HTERT RPE-1 (cell line): ENCODE results near the gene ARTN.

ENCODE experiments used
- in situ Hi-C: fragments of 300-500 bp; cut with MboI; formaldehyde crosslinking; loops from 4 replicates; pipeline ENCODE4 v1.14.3; 2020; ENCODE audit warnings: low sequenced_read_pairs

The ARTN gene

GRCh38 chr1:43921022-43921421 is 12.6 kb upstream of the ARTN start:
- in situ Hi-C loops: no loop called here

- in situ Hi-C loops: no loop called here
These were observed 9.1 kb upstream of the ARTN start for GRCh38 chr1:43924516-43924915.

GRCh38 chr1:43925846-43926245 is 7.8 kb upstream of the ARTN start:
- in situ Hi-C loops: no loop called here

GRCh38 chr1:43930168-43930948 is 3.2 kb upstream of the ARTN start:
- in situ Hi-C loops: no loop called here

- in situ Hi-C loops: no loop called here
These were observed 2.7 kb upstream of the ARTN start for GRCh38 chr1:43930949-43931275.

- in situ Hi-C loops: no loop called here
These were observed 1.6 kb upstream of the ARTN start for GRCh38 chr1:43931711-43932660.

GRCh38 chr1:43932786-43933385 is 715 bp upstream of the ARTN start:
- in situ Hi-C loops: no loop called here

- in situ Hi-C loops: no loop called here
These were observed 742 bp downstream of the ARTN start for GRCh38 chr1:43934101-43934985.

GRCh38 chr1:43934986-43935324 is 1.4 kb downstream of the ARTN start:
- in situ Hi-C loops: no loop called here

- in situ Hi-C loops: no loop called here
These were observed 2.3 kb downstream of the ARTN start for GRCh38 chr1:43935711-43936427.

GRCh38 chr1:43936431-43937151 is 3.0 kb downstream of the ARTN start:
- in situ Hi-C loops: no loop called here

- in situ Hi-C loops: no loop called here
These were observed 3.7 kb downstream of the ARTN start for GRCh38 chr1:43937179-43937865.

- in situ Hi-C loops: no loop called here
These were observed 4.8 kb downstream of the ARTN start for GRCh38 chr1:43938383-43938782.

GRCh38 chr1:43938892-43939587 is 5.4 kb downstream of the ARTN start:
- in situ Hi-C loops: no loop called here

- in situ Hi-C loops: no loop called here
These were observed 8.8 kb downstream of the ARTN start for GRCh38 chr1:43942411-43942810.

- in situ Hi-C loops: no loop called here
These were observed 11.3 kb downstream of the ARTN start for GRCh38 chr1:43944860-43945259.

GRCh38 chr1:43945674-43946235 is 12.2 kb downstream of the ARTN start:
- in situ Hi-C loops: no loop called here
